Choroid plexus epithelial cell (primary cell): Measurements from ENCODE around the gene TMEM50B.
A peak's percentile ranks its signal among the peaks of the same experiment; 100 is the strongest.
"Not testable (repeated sequence)": the region's sequence is repeated elsewhere in the genome, so short reads cannot be mapped to it uniquely, and the experiment has no call there.

Experiments
- DNase-seq: peaks from one replicate; pipeline ENCODE4 v3.0.0-alpha.2; 2010; ENCODE audit warnings: low read depth
- H3K4me3 ChIP-seq: 2 replicates; pipeline ENCODE4 v1.5.1; 2011; ENCODE audit warnings: low read depth, mild to moderate bottlenecking, control low read depth, low read length, moderate library complexity
- CTCF ChIP-seq: conservative IDR thresholded peaks from 2 replicates; pipeline ENCODE4 v1.5.1; 2011; ENCODE audit warnings: low read depth, mild to moderate bottlenecking, control low read depth, inconsistent platforms, low read length, moderate library complexity

The TMEM50B gene

GRCh38 chr21:33478935-33479678 is 667 bp downstream of the TMEM50B start:
- DNase-seq = peak; percentile 33
- H3K4me3 ChIP-seq = peak overlapping the region; percentile 86
- no peak for TF ChIP-seq CTCF

- no peak for DNase-seq
Observed at GRCh38 chr21:33478182-33478581, 1.6 kb downstream of the TMEM50B start.

GRCh38 chr21:33477066-33477465 is 2.7 kb downstream of the TMEM50B start:
- no peak overlapping the region for H3K4me3 ChIP-seq
- no peak for TF ChIP-seq CTCF
- no peak for DNase-seq

More at GRCh38 chr21:33478182-33478581, 1.6 kb downstream of the TMEM50B start:
- no peak for TF ChIP-seq CTCF
- H3K4me3 ChIP-seq = peak overlapping the region; percentile 86

- no peak overlapping the region for H3K4me3 ChIP-seq
- no peak for DNase-seq
- TF ChIP-seq CTCF = no peak
Observed at GRCh38 chr21:33473344-33473743, 6.4 kb downstream of the TMEM50B start.

- TF ChIP-seq CTCF = no peak
- no peak for DNase-seq
- no peak overlapping the region for H3K4me3 ChIP-seq
Observed at GRCh38 chr21:33470701-33471100, 9.1 kb downstream of the TMEM50B start.

- H3K4me3 ChIP-seq, DNase-seq: not testable (repeated sequence)
Observed at GRCh38 chr21:33469183-33469582, 10.6 kb downstream of the TMEM50B start.

GRCh38 chr21:33461538-33462250 is 18.1 kb downstream of the TMEM50B start:
- no peak for TF ChIP-seq CTCF
- H3K4me3 ChIP-seq = no peak overlapping the region
- DNase-seq = no peak
